ENCODE data around the gene CREB1. TPM values are rescaled to one million over a fixed set of nuclear protein-coding genes. Genes with fewer than 3 reads are reported as not detected.

CREB1 gene
- total and polyA plus RNA-seq, 10 of the 15 experiments (the other 5 are each of a cell fraction or from before 2014, with no cell fraction given) = 13.4 to 76.9 (median 39.5) TPM

- TF ChIP-seq ATF2 (IDR thresholded peaks at IDR 0.05; ENCODE audit: low read length) = no peak
Measured at GRCh38 chr2:207482630-207483029, 47.1 kb upstream of the CREB1 start (continued).

DNA sequence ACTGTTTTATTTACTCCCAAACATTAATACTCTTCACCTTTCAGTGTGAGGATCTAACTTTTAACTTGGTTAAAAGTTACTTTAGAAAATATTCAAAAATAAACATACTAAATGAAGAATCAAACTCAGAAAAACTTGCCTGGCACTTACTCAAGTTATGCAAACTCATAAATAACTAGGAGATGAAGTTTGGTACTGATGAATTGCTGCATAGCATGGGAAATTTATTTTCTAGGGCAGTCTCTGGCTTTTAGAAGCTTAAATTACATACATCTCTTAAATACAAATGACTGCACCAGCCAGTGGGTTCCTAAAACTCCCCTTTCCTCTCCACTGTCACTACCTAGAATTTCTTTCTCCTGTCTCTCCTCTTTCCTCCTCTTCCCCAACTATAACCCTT lies 46.7 kb upstream of the CREB1 start:
- no peaks in the 10 kb centered on the region for H4K20me1 ChIP-seq (ENCODE audit: control insufficient read depth, insufficient read depth)
- no peak overlapping the region for H3K4me2 ChIP-seq (ENCODE audit: control insufficient read depth, insufficient read depth)
- POLR2A ChIA-PET = no interaction called here
- FAIRE-seq (no peak), DNase-seq (ENCODE audit: low read depth, low spot score) (no peak), ATAC-seq (no peak)
- H3K79me2 ChIP-seq (ENCODE audit: control insufficient read depth, insufficient read depth, low read length) = no peaks in the 10 kb centered on the region
- no peak overlapping the region for H3K27ac ChIP-seq (ENCODE audit: control insufficient read depth, insufficient read depth)
- H3K27me3 ChIP-seq (replicated peaks in 1 of 2; ENCODE audit: control insufficient read depth in 2 of 2, insufficient read depth in 2 of 2, low read length in 1 of 2) = no peaks in the 10 kb centered on the region
- in situ Hi-C loops (cut with MboI) = no loop called here
- no peak overlapping the region for H3K4me3 ChIP-seq
- intact Hi-C loops (cut with micrococcal nuclease; ENCODE audit: unreplicated experiment) = no loop called here
- H2AFZ ChIP-seq (ENCODE audit: control insufficient read depth, low read depth, low read length) = no peak overlapping the region
- TF ChIP-seq BHLHE40 (IDR thresholded peaks at IDR 0.05; ENCODE audit: borderline replicate concordance in 1 of 2, low read depth in 2 of 2, low read length in 1 of 2) = no peak
- no peak for TF ChIP-seq PAX8 (IDR thresholded peaks at IDR 0.05)
- no peak for TF ChIP-seq NFYA (IDR thresholded peaks at IDR 0.05; ENCODE audit: borderline replicate concordance, low read depth, low read length)
- TF ChIP-seq RB1 (IDR thresholded peaks at IDR 0.05; ENCODE audit: borderline replicate concordance) = no peak
- TF ChIP-seq ATF7 (IDR thresholded peaks at IDR 0.05; ENCODE audit: low read depth) = no peak
- TF ChIP-seq NR2C2 (IDR thresholded peaks at IDR 0.05; ENCODE audit: borderline replicate concordance, control insufficient read depth, insufficient read length, low read depth) = no peak
- no peak for TF ChIP-seq RCOR1 (conservative IDR thresholded peaks at IDR 0.05; ENCODE audit: low read depth, low read length)
- TF ChIP-seq MLLT1 (IDR thresholded peaks at IDR 0.05) = no peak
- no peak for TF ChIP-seq SMARCA5 (IDR thresholded peaks at IDR 0.05)
- TF ChIP-seq, protein P1, sequence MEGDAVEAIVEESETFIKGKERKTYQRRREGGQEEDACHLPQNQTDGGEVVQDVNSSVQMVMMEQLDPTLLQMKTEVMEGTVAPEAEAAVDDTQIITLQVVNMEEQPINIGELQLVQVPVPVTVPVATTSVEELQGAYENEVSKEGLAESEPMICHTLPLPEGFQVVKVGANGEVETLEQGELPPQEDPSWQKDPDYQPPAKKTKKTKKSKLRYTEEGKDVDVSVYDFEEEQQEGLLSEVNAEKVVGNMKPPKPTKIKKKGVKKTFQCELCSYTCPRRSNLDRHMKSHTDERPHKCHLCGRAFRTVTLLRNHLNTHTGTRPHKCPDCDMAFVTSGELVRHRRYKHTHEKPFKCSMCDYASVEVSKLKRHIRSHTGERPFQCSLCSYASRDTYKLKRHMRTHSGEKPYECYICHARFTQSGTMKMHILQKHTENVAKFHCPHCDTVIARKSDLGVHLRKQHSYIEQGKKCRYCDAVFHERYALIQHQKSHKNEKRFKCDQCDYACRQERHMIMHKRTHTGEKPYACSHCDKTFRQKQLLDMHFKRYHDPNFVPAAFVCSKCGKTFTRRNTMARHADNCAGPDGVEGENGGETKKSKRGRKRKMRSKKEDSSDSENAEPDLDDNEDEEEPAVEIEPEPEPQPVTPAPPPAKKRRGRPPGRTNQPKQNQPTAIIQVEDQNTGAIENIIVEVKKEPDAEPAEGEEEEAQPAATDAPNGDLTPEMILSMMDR (IDR thresholded peaks at IDR 0.05 in 2 of 3, conservative IDR thresholded peaks at IDR 0.05 in 1 of 3; ENCODE audit: control insufficient read depth in 2 of 3, extremely low read depth in 1 of 3, insufficient read depth in 1 of 3, low read depth in 3 of 3, low read length in 3 of 3) = no peak
- TF ChIP-seq SPI1 (IDR thresholded peaks at IDR 0.05; ENCODE audit: borderline replicate concordance, insufficient read depth, low read depth, low read length) = no peak
- TF ChIP-seq NFYB (IDR thresholded peaks at IDR 0.05; ENCODE audit: insufficient read depth, low read depth, low read length) = no peak
- no peak for TF ChIP-seq YY1 (IDR thresholded peaks at IDR 0.05; ENCODE audit: low read depth, low read length)
- H3K4me1 ChIP-seq (ENCODE audit: control insufficient read depth, insufficient read depth, low read length) = peaks cover 5% of the 10 kb centered on the region
- no peaks in the 10 kb centered on the region for H3K9me3 ChIP-seq (replicated peaks; ENCODE audit: control insufficient read depth, insufficient read depth, low read length)
- BruUV-seq (replicated peaks) = no TSS peak
- RAD21 ChIA-PET (ENCODE audit: unreplicated experiment) = interaction anchor here (1.0 kb wide), 1 partner anchor 139 kb away, joined by 3 read pairs; no protein-coding TSS in a partner anchor
- H3K36me3 ChIP-seq (ENCODE audit: control insufficient read depth in 2 of 2, insufficient read depth in 2 of 2, low read length in 1 of 2) = no peaks in the 10 kb centered on the region
- H3K9ac ChIP-seq (ENCODE audit: control insufficient read depth, insufficient read depth, low read length) = no peak overlapping the region
- SMC1A ChIA-PET (ENCODE audit: uncharacterized antibody, unreplicated experiment) = interaction anchor here (0.6 to 0.9 kb wide), 2 partner anchors 13 to 23 kb away, joined by 3 read pairs; no protein-coding TSS in a partner anchor
- CTCF ChIA-PET = interaction anchor here (0.7 kb wide), 1 partner anchor 800 kb away, joined by 3 read pairs; no protein-coding TSS in a partner anchor
